ENCODE measurements around the gene KCTD8. TPM values are rescaled to one million over a fixed set of nuclear protein-coding genes. Genes with fewer than 3 reads are reported as not detected.

The KCTD8 gene
- total RNA-seq, 1 donor from 2014 or later, result 0.43 TPM

- TF ChIP-seq CTCF (IDR thresholded peaks at IDR 0.05), result no peak
- intact Hi-C loops (cut with DNase I), result no loop called here
- no peaks in the 10 kb centered on the region for H3K9me3 ChIP-seq
- no peaks in the 10 kb centered on the region for H3K27me3 ChIP-seq
- H3K27ac ChIP-seq, result no peak overlapping the region
- H3K4me1 ChIP-seq, result no peaks in the 10 kb centered on the region
- H3K36me3 ChIP-seq, result no peaks in the 10 kb centered on the region
- H3K4me3 ChIP-seq, result no peak overlapping the region
- no peak for DNase-seq (ENCODE audit: low spot score in 2 of 2)
These were observed 14.4 kb downstream of the KCTD8 start for GRCh38 chr4:44434247-44434646.

- Histone ChIP-seq H3K4me1 (no peaks in the 10 kb centered on the region), H3K9me3 (no peaks in the 10 kb centered on the region), H3K27me3 (no peaks in the 10 kb centered on the region), H3K36me3 (no peaks in the 10 kb centered on the region), H3K27ac (no peak overlapping the region), H3K4me3 (no peak overlapping the region)
- no peak for TF ChIP-seq CTCF (IDR thresholded peaks at IDR 0.05)
- intact Hi-C loops (cut with DNase I), result no loop called here
- DNase-seq (ENCODE audit: low spot score in 2 of 2), result no peak
These were observed 22.9 kb downstream of the KCTD8 start for GRCh38 chr4:44425614-44426208.

- TF ChIP-seq CTCF (IDR thresholded peaks at IDR 0.05), result no peak
- H3K36me3 ChIP-seq, result no peaks in the 10 kb centered on the region
- H3K27me3 ChIP-seq, result no peaks in the 10 kb centered on the region
- no peaks in the 10 kb centered on the region for H3K4me1 ChIP-seq
- no peak overlapping the region for H3K27ac ChIP-seq
- no peak overlapping the region for H3K4me3 ChIP-seq
- intact Hi-C loops (cut with DNase I), result no loop called here
- no peak for DNase-seq (ENCODE audit: low spot score in 2 of 2)
- no peaks in the 10 kb centered on the region for H3K9me3 ChIP-seq
These were observed 25.7 kb downstream of the KCTD8 start for GRCh38 chr4:44422912-44423311.

GRCh38 chr4:44421330-44422065 lies 27.1 kb downstream of the KCTD8 start:
- Histone ChIP-seq H3K9me3 (no peaks in the 10 kb centered on the region), H3K27ac (no peak overlapping the region), H3K36me3 (no peaks in the 10 kb centered on the region), H3K27me3 (no peaks in the 10 kb centered on the region), H3K4me3 (no peak overlapping the region), H3K4me1 (no peaks in the 10 kb centered on the region)
- no peak for DNase-seq (ENCODE audit: low spot score in 2 of 2)
- intact Hi-C loops (cut with DNase I), result no loop called here
- TF ChIP-seq CTCF (IDR thresholded peaks at IDR 0.05), result no peak

GRCh38 chr4:44415251-44415650 lies 33.4 kb downstream of the KCTD8 start:
- TF ChIP-seq CTCF (IDR thresholded peaks at IDR 0.05), result no peak
- Histone ChIP-seq H3K27ac (no peak overlapping the region), H3K27me3 (no peaks in the 10 kb centered on the region), H3K4me1 (no peaks in the 10 kb centered on the region), H3K9me3 (no peaks in the 10 kb centered on the region), H3K36me3 (no peaks in the 10 kb centered on the region), H3K4me3 (no peak overlapping the region)
- intact Hi-C loops (cut with DNase I), result no loop called here
- no peak for DNase-seq (ENCODE audit: low spot score in 2 of 2)
